HepG2 (cell line): Measurements from ENCODE around the gene MADCAM1. TPM values are rescaled to one million over a fixed set of nuclear protein-coding genes. Genes with fewer than 3 reads are reported as not detected.

ENCODE experiments used
- ATF2 ChIP-seq: sonication (generic); formaldehyde crosslinking; IDR thresholded peaks from 2 replicates; pipeline ENCODE4 v1.4.0; 2020; ENCODE audit warnings: missing genetic modification reagents
- BCL6 ChIP-seq: IDR thresholded peaks from 2 replicates; pipeline ENCODE4 v1.6.1; 2016; ENCODE audit warnings: missing genetic modification reagents, missing compliant biosample characterization
- CCAR2 ChIP-seq: fragments of 200-400 bp; formaldehyde crosslinking; optimal IDR thresholded peaks from 2 replicates; pipeline ENCODE3; 2018; ENCODE audit warnings: low read depth, mild to moderate bottlenecking, low read length, moderate library complexity
- GABPA ChIP-seq, 2 experiments: IDR thresholded peaks; 2 replicates each; pipeline ENCODE4 v1.6.1; 2011 to 2016; ENCODE audit warnings: low read depth in 2 of 2, low read length in 1 of 2, missing biosample characterization in 1 of 2, missing genetic modification characterization in 1 of 2
- HBP1 ChIP-seq: IDR thresholded peaks from 2 replicates; pipeline ENCODE4 v1.6.1; 2016; ENCODE audit warnings: low read depth, control low read depth
- JUND ChIP-seq: sonication (generic); formaldehyde crosslinking; IDR thresholded peaks from 2 replicates; pipeline ENCODE4 v1.8.0; 2022; ENCODE audit warnings: mild to moderate bottlenecking, missing genetic modification reagents
- KDM2A ChIP-seq: sonication (generic); formaldehyde crosslinking; IDR thresholded peaks from 2 replicates; pipeline ENCODE4 v1.4.0; 2020; ENCODE audit warnings: low read depth, missing genetic modification reagents, borderline replicate concordance
- PPARG ChIP-seq: conservative IDR thresholded peaks from 2 replicates; pipeline ENCODE4 v1.6.1; 2016; ENCODE audit warnings: missing biosample characterization, missing genetic modification reagents
- PRDM10 ChIP-seq: sonication (generic); formaldehyde crosslinking; IDR thresholded peaks from 2 replicates; pipeline ENCODE4 v1.4.0; 2020; ENCODE audit warnings: low read depth, missing genetic modification reagents
- SMAD1 ChIP-seq: sonication (generic); formaldehyde crosslinking; IDR thresholded peaks from 2 replicates; pipeline ENCODE4 v1.4.0; 2020; ENCODE audit warnings: missing genetic modification reagents, low read depth, mild to moderate bottlenecking, borderline replicate concordance
- SMAD3 ChIP-seq: sonication (generic); formaldehyde crosslinking; IDR thresholded peaks from 2 replicates; pipeline ENCODE4 v1.4.0; 2020; ENCODE audit warnings: missing genetic modification reagents
- STAT5B ChIP-seq: sonication (generic); formaldehyde crosslinking; IDR thresholded peaks from 2 replicates; pipeline ENCODE4 v1.4.0; 2020; ENCODE audit warnings: missing genetic modification reagents
- TRIM24 ChIP-seq: sonication (generic); formaldehyde crosslinking; IDR thresholded peaks from 2 replicates; pipeline ENCODE4 v1.8.0; 2022; ENCODE audit warnings: mild to moderate bottlenecking, missing genetic modification reagents
- ZBTB39 ChIP-seq: sonication (generic); formaldehyde crosslinking; IDR thresholded peaks from 2 replicates; pipeline ENCODE4 v1.5.0; 2020; ENCODE audit warnings: missing genetic modification reagents
- ZKSCAN1 ChIP-seq: fragments of 150-350 bp; IDR thresholded peaks from 2 replicates; pipeline ENCODE4 v1.6.1; 2014; ENCODE audit warnings: low read length
- ZNF589 ChIP-seq: sonication (generic); formaldehyde crosslinking; conservative IDR thresholded peaks from 2 replicates; pipeline ENCODE4 v1.8.0; 2022; ENCODE audit warnings: mild to moderate bottlenecking, moderate library complexity, missing genetic modification reagents
- ZNF770 ChIP-seq: sonication (generic); formaldehyde crosslinking; IDR thresholded peaks from 2 replicates; pipeline ENCODE4 v1.5.0; 2020; ENCODE audit warnings: mild to moderate bottlenecking, missing genetic modification reagents
- ZNF790 ChIP-seq: sonication (generic); formaldehyde crosslinking; IDR thresholded peaks from 2 replicates; pipeline ENCODE4 v1.8.0; 2022; ENCODE audit warnings: missing genetic modification reagents, mild to moderate bottlenecking, borderline replicate concordance
- polyA plus RNA-seq, 8 experiments: library from polyadenylated mRNA; depleted of rRNA in 3 of 8; stranded (reverse) in 7 of 8; unstranded in 1 of 8; fragments of >200 nt; fragmentation: Illumina TruSeq in 4 of 8; extraction: Trizol in 4 of 8; gene quantifications; 2 replicates each; pipeline versions ENCODE4 v1.2.1 to v1.2.3, GENCODE V29; 2011 to 2016; ENCODE audit warnings: low read depth in 4 of 8, missing spikeins in 1 of 8, mixed read lengths in 1 of 8; ENCODE audit not compliant: insufficient read depth in 1 of 8
- total RNA-seq, 5 experiments: library from RNA; depleted of rRNA; stranded (reverse); fragments of >200 nt; fragmentation: Illumina TruSeq; extraction: Trizol; gene quantifications; 2 replicates each; pipeline ENCODE4 v1.2.3, GENCODE V29; 2016; ENCODE audit warnings: low read depth in 1 of 5

Gene MADCAM1
- total and polyA plus RNA-seq, 2 of the 13 experiments (the other 11 are each of a cell fraction or from before 2014, with no cell fraction given), result 0.29 to 0.33 TPM

GRCh38 chr19:494171-495080 lies 1.9 kb upstream of the MADCAM1 start (continued):
- TF ChIP-seq JUND, result no peak
- TF ChIP-seq ZNF790 (CRISPR knock-in tag), result no peak
- no peak for TF ChIP-seq ATF2 (CRISPR knock-in tag)
- no peak for TF ChIP-seq STAT5B (CRISPR knock-in tag)
- TF ChIP-seq PPARG (CRISPR knock-in tag), result no peak
- no peak for TF ChIP-seq CCAR2
- no peak for TF ChIP-seq SMAD1 (CRISPR knock-in tag)
- peak; percentile 72; the same call in 1 of the 2 replicates for TF ChIP-seq KDM2A (CRISPR knock-in tag)
- no peak for TF ChIP-seq HBP1 (CRISPR knock-in tag)
- TF ChIP-seq TRIM24 (CRISPR knock-in tag), result no peak
- TF ChIP-seq BCL6 (CRISPR knock-in tag), result no peak
- TF ChIP-seq ZNF589 (CRISPR knock-in tag), result no peak
- TF ChIP-seq PRDM10 (CRISPR knock-in tag), result no peak
- no peak for TF ChIP-seq SMAD3
- no peak for TF ChIP-seq GABPA (IDR thresholded peaks at IDR 0.05; ENCODE audit: low read depth, low read length)
- peak; percentile 49 for TF ChIP-seq GABPA (CRISPR knock-in tag; IDR thresholded peaks at IDR 0.05; ENCODE audit: low read depth)
- TF ChIP-seq ZNF770 (CRISPR knock-in tag), result no peak
- no peak for TF ChIP-seq ZBTB39
- TF ChIP-seq ZKSCAN1, result no peak
